GM21526 (cell line): ENCODE measurements around the gene DPH5.
"Not testable (repeated sequence)": the region's sequence is repeated elsewhere in the genome, so short reads cannot be mapped to it uniquely, and the experiment has no call there.

Source experiments
- ATAC-seq: cut with Tn5 transposase; IDR thresholded peaks from one replicate; pipeline ENCODE4 v1.9.1; 2021; ENCODE audit warnings: moderate library complexity; ENCODE audit not compliant: unreplicated experiment, low FRiP score

The DPH5 gene

GRCh38 chr1:101033017-101033416 lies 7.4 kb upstream of the DPH5 start:
- no peak for ATAC-seq

- not testable (repeated sequence) for ATAC-seq
These were observed 6.5 kb upstream of the DPH5 start for GRCh38 chr1:101032129-101032528.

GRCh38 chr1:101030881-101031280 lies 5.3 kb upstream of the DPH5 start:
- no peak for ATAC-seq

- ATAC-seq, result no peak
These were observed 3.6 kb upstream of the DPH5 start for GRCh38 chr1:101029184-101029583.

- no peak for ATAC-seq
These were observed 2.9 kb upstream of the DPH5 start for GRCh38 chr1:101028466-101028865.

- ATAC-seq, result no peak
These were observed 1.7 kb upstream of the DPH5 start for GRCh38 chr1:101027194-101027772.

- ATAC-seq, result no peak
These were observed 825 bp upstream of the DPH5 start for GRCh38 chr1:101026430-101026788.

GRCh38 chr1:101025283-101025656 lies 314 bp downstream of the DPH5 start:
- ATAC-seq, result peak; percentile 27

- ATAC-seq, result no peak
These were observed 3.3 kb downstream of the DPH5 start for GRCh38 chr1:101022294-101022693.

- ATAC-seq, result no peak
These were observed 8.1 kb downstream of the DPH5 start for GRCh38 chr1:101017448-101017847.

GRCh38 chr1:101013776-101014175 lies 11.8 kb downstream of the DPH5 start:
- ATAC-seq, result no peak

GRCh38 chr1:101008229-101008834 lies 17.3 kb downstream of the DPH5 start:
- ATAC-seq, result no peak

- no peak for ATAC-seq
These were observed 19.0 kb downstream of the DPH5 start for GRCh38 chr1:101006553-101006952.

- no peak for ATAC-seq
These were observed 19.7 kb downstream of the DPH5 start for GRCh38 chr1:101005871-101006270.

GRCh38 chr1:101005183-101005582 lies 20.4 kb downstream of the DPH5 start:
- no peak for ATAC-seq

- ATAC-seq, result no peak
These were observed 20.9 kb downstream of the DPH5 start for GRCh38 chr1:101004670-101005069.

- ATAC-seq, result no peak
These were observed 21.5 kb downstream of the DPH5 start for GRCh38 chr1:101004061-101004460.

- no peak for ATAC-seq
These were observed 22.5 kb downstream of the DPH5 start for GRCh38 chr1:101003012-101003650.

GRCh38 chr1:101002551-101002950 lies 23.0 kb downstream of the DPH5 start:
- no peak for ATAC-seq

- ATAC-seq, result no peak
These were observed 25.3 kb downstream of the DPH5 start for GRCh38 chr1:101000131-101000873.

- no peak for ATAC-seq
These were observed 27.2 kb downstream of the DPH5 start for GRCh38 chr1:100998426-100998825.
